Caco-2 (cell line): Measurements from ENCODE around the gene PARD3B. TPM values are rescaled to one million over a fixed set of nuclear protein-coding genes. Genes with fewer than 3 reads are reported as not detected.

Experiments used
- BruUV-seq: library from RNA; stranded (reverse); fragments of 400-500 nt; replicated peaks from 2 replicates; lab custom pipeline; 2021; lab: Mats Ljungman, UMichigan
- CTCF ChIA-PET: fragments of 300-600 bp; sonication (Branson Sonifier 250); formaldehyde crosslinking; loops from one replicate; lab custom pipeline; 2022; ENCODE audit warnings: antibody characterized with exemption; lab: Charles Lee
- POLR2A ChIA-PET: fragments of 300-600 bp; sonication (Branson Sonifier 250); formaldehyde crosslinking; loops from one replicate; lab custom pipeline; 2022; ENCODE audit warnings: antibody characterized with exemption; lab: Charles Lee
- DNase-seq, 2 experiments: peaks; one replicate each; pipeline versions ENCODE4 v3.0.0 to v3.0.0-alpha.2; 2020 to 2022
- H3K27me3 ChIP-seq: replicated peaks from 2 replicates; pipeline ENCODE4 v1.6.0; 2011; ENCODE audit warnings: low read length; ENCODE audit not compliant: control insufficient read depth, insufficient read depth
- H3K36me3 ChIP-seq: 2 replicates; pipeline ENCODE4 v1.5.1; 2011; ENCODE audit warnings: low read length; ENCODE audit not compliant: control insufficient read depth, insufficient read depth
- H3K4me1 ChIP-seq: fragments of 250-450 bp; sonication (Bioruptor Pico); 2 replicates; pipeline ENCODE4 v1.5.1; 2020; ENCODE audit warnings: mild to moderate bottlenecking
- H3K4me3 ChIP-seq: 2 replicates; pipeline ENCODE4 v1.5.1; 2011; ENCODE audit warnings: low read depth, mild to moderate bottlenecking, control low read depth, low read length
- H3K9me3 ChIP-seq: fragments of 250-450 bp; sonication (Bioruptor Pico); 2 replicates; pipeline ENCODE4 v1.5.1; 2020; ENCODE audit warnings: mild to moderate bottlenecking, moderate library complexity
- H3K27ac Mint-ChIP-seq: one replicate; pipeline ENCODE4 v1.8.0; 2022; ENCODE audit warnings: mixed read lengths; ENCODE audit not compliant: unreplicated experiment
- H3K27me3 Mint-ChIP-seq: one replicate; pipeline ENCODE4 v1.8.0; 2022; ENCODE audit warnings: mixed read lengths; ENCODE audit not compliant: insufficient read depth, unreplicated experiment
- H3K36me3 Mint-ChIP-seq: one replicate; pipeline ENCODE4 v1.8.0; 2022; ENCODE audit warnings: mild to moderate bottlenecking, mixed read lengths; ENCODE audit not compliant: insufficient read depth, unreplicated experiment
- H3K4me1 Mint-ChIP-seq: one replicate; pipeline ENCODE4 v1.8.0; 2022; ENCODE audit warnings: low read depth, mixed read lengths; ENCODE audit not compliant: unreplicated experiment
- H3K4me3 Mint-ChIP-seq: one replicate; pipeline ENCODE4 v1.8.0; 2022; ENCODE audit warnings: mild to moderate bottlenecking, moderate library complexity, mixed read lengths; ENCODE audit not compliant: unreplicated experiment
- H3K9me3 Mint-ChIP-seq: one replicate; pipeline ENCODE4 v1.8.0; 2022; ENCODE audit warnings: mixed read lengths; ENCODE audit not compliant: unreplicated experiment
- intact Hi-C: fragments of 100-400 bp; cut with micrococcal nuclease; formaldehyde crosslinking; loops from one replicate; pipeline ENCODE4 v1.10.0; 2022; ENCODE audit not compliant: unreplicated experiment
- total RNA-seq: library from RNA; stranded (reverse); gene quantifications from 2 replicates; pipeline ENCODE4 v1.2.3, GENCODE V29; 2022
- TF ChIP-seq, protein P1 (sequence below), 2 experiments: fragments of 200-600 bp in 1 of 2; IDR thresholded peaks; 1 replicate in 1 of 2; 2 replicates in 1 of 2; pipeline versions ENCODE4 v1.5.1 to v1.8.0; 2011 to 2022; ENCODE audit warnings: antibody characterized with exemption in 1 of 2, control low read depth in 1 of 2, inconsistent platforms in 1 of 2, low read depth in 1 of 2, low read length in 1 of 2, mild to moderate bottlenecking in 1 of 2, moderate library complexity in 1 of 2; ENCODE audit not compliant: insufficient read depth in 1 of 2, severe bottlenecking in 1 of 2, unreplicated experiment in 1 of 2

PARD3B gene
- total RNA-seq, 1 experiment from 2014 or later = 68.9 TPM

DNA sequence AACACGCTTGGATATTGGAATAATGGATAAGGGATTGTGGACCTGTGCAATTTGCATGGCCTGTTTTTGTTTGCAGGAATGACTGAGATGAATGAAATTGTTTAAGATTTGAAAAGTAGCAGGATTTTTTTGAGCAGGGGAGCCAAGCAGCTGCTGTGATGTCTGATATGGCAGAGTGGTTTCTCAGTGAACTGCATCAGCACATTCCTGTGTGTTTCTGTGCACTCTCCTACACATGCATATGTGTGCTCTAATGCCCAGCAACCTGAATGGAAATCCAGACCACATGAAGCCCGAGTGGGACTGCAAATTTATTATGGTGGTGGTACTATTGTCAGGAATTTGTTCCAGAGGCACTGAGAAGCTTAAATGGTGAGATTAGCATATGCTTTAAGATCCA, 161.7 kb downstream of the PARD3B start:
- BruUV-seq = no TSS peak
- Mint-ChIP-seq H3K36me3 (peaks cover 16% of the 10 kb centered on the region), H3K9me3 (no peaks in the 10 kb centered on the region), H3K4me1 (peaks cover 8% of the 10 kb centered on the region), H3K27ac (no peak overlapping the region), H3K4me3 (no peak overlapping the region), H3K27me3 (no peaks in the 10 kb centered on the region)
- POLR2A ChIA-PET = no interaction called here
- intact Hi-C loops = no loop called here
- Histone ChIP-seq H3K9me3 (no peaks in the 10 kb centered on the region), H3K27me3 (no peaks in the 10 kb centered on the region), H3K4me1 (no peaks in the 10 kb centered on the region), H3K4me3 (no peak overlapping the region), H3K36me3 (no peaks in the 10 kb centered on the region)
- no peak for DNase-seq
- TF ChIP-seq, protein P1, sequence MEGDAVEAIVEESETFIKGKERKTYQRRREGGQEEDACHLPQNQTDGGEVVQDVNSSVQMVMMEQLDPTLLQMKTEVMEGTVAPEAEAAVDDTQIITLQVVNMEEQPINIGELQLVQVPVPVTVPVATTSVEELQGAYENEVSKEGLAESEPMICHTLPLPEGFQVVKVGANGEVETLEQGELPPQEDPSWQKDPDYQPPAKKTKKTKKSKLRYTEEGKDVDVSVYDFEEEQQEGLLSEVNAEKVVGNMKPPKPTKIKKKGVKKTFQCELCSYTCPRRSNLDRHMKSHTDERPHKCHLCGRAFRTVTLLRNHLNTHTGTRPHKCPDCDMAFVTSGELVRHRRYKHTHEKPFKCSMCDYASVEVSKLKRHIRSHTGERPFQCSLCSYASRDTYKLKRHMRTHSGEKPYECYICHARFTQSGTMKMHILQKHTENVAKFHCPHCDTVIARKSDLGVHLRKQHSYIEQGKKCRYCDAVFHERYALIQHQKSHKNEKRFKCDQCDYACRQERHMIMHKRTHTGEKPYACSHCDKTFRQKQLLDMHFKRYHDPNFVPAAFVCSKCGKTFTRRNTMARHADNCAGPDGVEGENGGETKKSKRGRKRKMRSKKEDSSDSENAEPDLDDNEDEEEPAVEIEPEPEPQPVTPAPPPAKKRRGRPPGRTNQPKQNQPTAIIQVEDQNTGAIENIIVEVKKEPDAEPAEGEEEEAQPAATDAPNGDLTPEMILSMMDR (IDR thresholded peaks at IDR 0.05; ENCODE audit: insufficient read depth in 1 of 2, low read depth in 1 of 2, low read length in 1 of 2, severe bottlenecking in 1 of 2, unreplicated experiment in 1 of 2) = no peak
- CTCF ChIA-PET = no interaction called here

DNA sequence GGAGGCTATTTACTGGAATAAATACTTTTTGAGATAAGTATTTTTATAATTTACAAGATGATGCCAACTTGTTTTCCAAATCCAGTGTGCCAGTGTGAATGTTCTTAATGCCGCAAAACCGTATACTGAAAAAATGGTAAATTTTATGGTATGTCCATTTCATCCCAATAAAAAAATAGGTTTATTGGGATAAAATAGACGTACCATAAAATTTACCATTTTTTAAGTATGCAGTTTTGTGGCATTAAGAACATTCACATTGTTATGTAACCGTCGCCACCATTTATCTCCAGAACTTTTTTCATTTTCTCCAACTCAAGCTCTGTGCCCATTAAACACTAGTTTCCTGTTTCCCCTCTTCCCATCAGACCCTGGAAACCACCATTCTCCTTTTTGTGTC, 167.9 kb downstream of the PARD3B start:
- Mint-ChIP-seq H3K4me3 (no peak overlapping the region), H3K27ac (no peak overlapping the region), H3K27me3 (no peaks in the 10 kb centered on the region), H3K9me3 (no peaks in the 10 kb centered on the region), H3K36me3 (peaks cover 24% of the 10 kb centered on the region), H3K4me1 (no peaks in the 10 kb centered on the region)
- TF ChIP-seq, protein P1 (IDR thresholded peaks at IDR 0.05; ENCODE audit: insufficient read depth in 1 of 2, low read depth in 1 of 2, low read length in 1 of 2, severe bottlenecking in 1 of 2, unreplicated experiment in 1 of 2) = no peak
- Histone ChIP-seq H3K27me3 (no peaks in the 10 kb centered on the region), H3K4me3 (no peak overlapping the region), H3K36me3 (no peaks in the 10 kb centered on the region; the same call in 1 of the 2 replicates), H3K4me1 (no peaks in the 10 kb centered on the region), H3K9me3 (no peaks in the 10 kb centered on the region)
- intact Hi-C loops = no loop called here
- POLR2A ChIA-PET = no interaction called here
- BruUV-seq = no TSS peak
- DNase-seq = no peak
- CTCF ChIA-PET = no interaction called here

DNA sequence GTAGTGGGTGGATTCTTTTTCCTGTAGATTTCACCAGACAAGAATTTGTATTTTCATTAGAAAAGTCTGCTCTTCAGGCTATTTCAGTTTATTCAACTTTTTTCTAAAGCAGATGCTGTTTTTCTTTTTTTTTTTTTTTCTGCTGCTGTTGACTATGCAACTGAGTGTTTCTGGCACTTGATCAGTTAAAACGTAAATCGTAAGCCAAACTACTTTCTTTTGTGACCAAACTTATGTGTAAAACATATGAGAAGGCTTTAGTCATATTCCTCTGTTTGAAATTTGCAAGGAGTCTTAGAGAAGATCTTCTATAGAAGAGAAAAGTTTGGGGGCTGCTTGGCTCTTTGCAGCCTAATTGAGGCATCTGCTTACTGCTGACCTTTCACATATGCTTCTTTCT, 170.1 kb downstream of the PARD3B start:
- BruUV-seq = no TSS peak
- H3K9me3 ChIP-seq = no peaks in the 10 kb centered on the region
- Mint-ChIP-seq H3K27me3 (no peaks in the 10 kb centered on the region), H3K9me3 (no peaks in the 10 kb centered on the region), H3K27ac (no peak overlapping the region), H3K36me3 (peaks cover 25% of the 10 kb centered on the region), H3K4me3 (no peak overlapping the region), H3K4me1 (no peaks in the 10 kb centered on the region)
- DNase-seq = no peak
- H3K4me1 ChIP-seq = no peaks in the 10 kb centered on the region
- no peaks in the 10 kb centered on the region for H3K27me3 ChIP-seq
- H3K4me3 ChIP-seq = no peak overlapping the region
- CTCF ChIA-PET = no interaction called here
- intact Hi-C loops = no loop called here
- H3K36me3 ChIP-seq = no peaks in the 10 kb centered on the region; the same call in 1 of the 2 replicates
- POLR2A ChIA-PET = no interaction called here
- TF ChIP-seq, protein P1 (IDR thresholded peaks at IDR 0.05; ENCODE audit: insufficient read depth in 1 of 2, low read depth in 1 of 2, low read length in 1 of 2, severe bottlenecking in 1 of 2, unreplicated experiment in 1 of 2) = no peak
